ENCODE results near the gene SPPL2B.
A peak's percentile ranks its signal among the peaks of the same experiment; 100 is the strongest.
"Not testable (repeated sequence)": the region's sequence is repeated elsewhere in the genome, so short reads cannot be mapped to it uniquely, and the experiment has no call there.

Gene SPPL2B, protein sequence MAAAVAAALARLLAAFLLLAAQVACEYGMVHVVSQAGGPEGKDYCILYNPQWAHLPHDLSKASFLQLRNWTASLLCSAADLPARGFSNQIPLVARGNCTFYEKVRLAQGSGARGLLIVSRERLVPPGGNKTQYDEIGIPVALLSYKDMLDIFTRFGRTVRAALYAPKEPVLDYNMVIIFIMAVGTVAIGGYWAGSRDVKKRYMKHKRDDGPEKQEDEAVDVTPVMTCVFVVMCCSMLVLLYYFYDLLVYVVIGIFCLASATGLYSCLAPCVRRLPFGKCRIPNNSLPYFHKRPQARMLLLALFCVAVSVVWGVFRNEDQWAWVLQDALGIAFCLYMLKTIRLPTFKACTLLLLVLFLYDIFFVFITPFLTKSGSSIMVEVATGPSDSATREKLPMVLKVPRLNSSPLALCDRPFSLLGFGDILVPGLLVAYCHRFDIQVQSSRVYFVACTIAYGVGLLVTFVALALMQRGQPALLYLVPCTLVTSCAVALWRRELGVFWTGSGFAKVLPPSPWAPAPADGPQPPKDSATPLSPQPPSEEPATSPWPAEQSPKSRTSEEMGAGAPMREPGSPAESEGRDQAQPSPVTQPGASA

DNA sequence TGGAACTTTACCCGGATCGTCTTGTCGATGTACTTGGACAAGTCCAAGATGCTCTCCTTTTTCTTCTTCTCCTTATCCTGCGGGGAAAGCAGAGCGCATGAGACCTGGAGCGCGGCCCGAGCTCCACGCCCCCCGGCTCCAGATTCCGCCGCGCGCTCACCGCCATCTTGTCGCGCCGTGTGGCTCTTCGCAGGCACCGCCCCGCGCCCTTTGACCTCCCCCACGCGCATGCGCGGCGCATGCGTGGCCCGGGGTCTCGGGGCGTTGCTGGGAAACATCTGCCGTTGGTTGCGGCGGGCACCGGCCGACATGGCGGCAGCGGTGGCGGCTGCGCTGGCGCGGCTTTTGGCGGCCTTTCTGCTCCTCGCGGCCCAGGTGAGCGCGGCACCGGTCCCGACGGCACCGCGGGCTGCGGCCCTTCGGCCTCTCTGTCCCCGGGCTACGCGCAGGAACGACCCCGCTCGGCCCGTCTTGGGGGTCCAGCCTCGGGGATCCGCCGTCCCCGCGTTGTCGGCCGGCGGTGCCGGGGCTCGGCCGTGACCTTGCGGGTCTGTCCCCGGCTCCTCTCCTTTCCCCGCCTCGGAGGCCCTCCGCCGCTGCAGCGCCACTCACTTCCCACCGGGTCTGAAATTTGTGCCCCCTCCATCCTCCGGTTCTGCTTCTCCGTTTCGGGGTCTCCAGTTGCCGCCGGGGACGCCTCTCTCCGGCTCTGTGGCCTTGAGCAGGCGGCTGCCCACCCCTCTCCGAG, at the start of gene SPPL2B, which contains the start of gene LSM7:
Gene SPPL2B, plus strand, starts transcription at position 284 of the 748 bp plus-strand sequence. Its CDS starts 26 bp downstream, at position 310.
Gene LSM7, minus strand, starts transcription at position 186 of the 748 bp plus-strand sequence. Its CDS starts 20 bp downstream, at position 166.
- ATAC-seq = peak; percentile 75 to 82

- ATAC-seq = no peak
These were observed 47.7 kb upstream of the SPPL2B start for GRCh38 chr19:2280633-2281264.

DNA sequence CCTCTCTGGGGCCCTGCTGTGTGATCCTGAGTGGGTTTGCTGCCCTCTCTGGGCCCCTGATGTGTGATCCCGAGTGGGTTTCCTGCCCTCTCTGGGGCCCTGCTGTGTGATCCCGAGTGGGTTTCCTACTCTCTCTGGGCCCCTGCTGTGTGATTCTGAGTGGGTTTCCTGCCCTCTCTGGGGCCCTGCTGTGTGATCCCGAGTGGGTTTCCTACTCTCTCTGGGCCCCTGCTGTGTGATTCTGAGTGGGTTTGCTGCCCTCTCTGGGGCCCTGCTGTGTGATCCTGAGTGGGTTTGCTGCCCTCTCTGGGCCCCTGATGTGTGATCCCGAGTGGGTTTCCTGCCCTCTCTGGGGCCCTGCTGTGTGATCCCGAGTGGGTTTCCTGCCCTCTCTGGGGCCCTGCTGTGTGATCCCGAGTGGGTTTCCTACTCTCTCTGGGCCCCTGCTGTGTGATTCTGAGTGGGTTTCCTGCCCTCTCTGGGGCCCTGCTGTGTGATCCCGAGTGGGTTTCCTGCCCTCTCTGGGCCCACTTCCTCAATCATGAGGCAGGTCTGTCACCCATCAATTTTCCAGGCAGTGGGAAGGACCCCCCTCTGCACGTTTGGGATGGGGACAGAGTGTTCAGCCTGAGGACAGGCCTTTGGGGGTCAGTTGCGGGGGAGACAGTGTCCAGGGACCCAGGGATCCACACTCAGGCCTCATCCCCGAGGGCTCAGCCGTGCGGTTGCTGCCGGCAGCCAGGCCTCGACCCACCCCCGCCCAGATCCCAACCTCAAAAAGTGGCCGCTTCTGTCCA, 47.0 kb upstream of the SPPL2B start:
- ATAC-seq = not testable (repeated sequence)

GRCh38 chr19:2282062-2282861, 46.2 kb upstream of the SPPL2B start, which contains the start of gene PEAK3:
Gene PEAK3 (minus strand): TSS chr19:2282175. CDS start chr19:2280931, 1,244 bp downstream.
- peak; percentile 14 to 46 for ATAC-seq

DNA sequence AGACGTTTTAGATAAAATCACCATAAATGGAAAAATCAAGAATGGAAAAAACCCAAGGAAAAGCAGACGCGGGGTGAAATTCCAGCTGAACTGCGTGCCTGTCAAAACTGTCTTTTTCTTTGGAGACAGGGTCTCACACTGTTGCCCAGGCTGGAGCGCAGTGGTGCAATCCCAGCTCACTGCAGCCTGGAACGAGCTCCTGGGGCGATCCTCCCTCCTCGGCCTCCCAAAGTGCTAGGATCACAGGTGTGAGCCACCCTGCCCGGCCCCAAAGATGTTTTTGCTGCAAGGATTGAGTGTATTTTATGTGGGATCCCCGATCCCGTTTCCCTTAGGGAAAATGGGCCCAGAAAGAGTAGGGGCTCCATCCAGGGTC, 45.6 kb upstream of the SPPL2B start:
- no peak for ATAC-seq

- no peak for ATAC-seq
These were observed 44.5 kb upstream of the SPPL2B start for GRCh38 chr19:2283835-2284507.

DNA sequence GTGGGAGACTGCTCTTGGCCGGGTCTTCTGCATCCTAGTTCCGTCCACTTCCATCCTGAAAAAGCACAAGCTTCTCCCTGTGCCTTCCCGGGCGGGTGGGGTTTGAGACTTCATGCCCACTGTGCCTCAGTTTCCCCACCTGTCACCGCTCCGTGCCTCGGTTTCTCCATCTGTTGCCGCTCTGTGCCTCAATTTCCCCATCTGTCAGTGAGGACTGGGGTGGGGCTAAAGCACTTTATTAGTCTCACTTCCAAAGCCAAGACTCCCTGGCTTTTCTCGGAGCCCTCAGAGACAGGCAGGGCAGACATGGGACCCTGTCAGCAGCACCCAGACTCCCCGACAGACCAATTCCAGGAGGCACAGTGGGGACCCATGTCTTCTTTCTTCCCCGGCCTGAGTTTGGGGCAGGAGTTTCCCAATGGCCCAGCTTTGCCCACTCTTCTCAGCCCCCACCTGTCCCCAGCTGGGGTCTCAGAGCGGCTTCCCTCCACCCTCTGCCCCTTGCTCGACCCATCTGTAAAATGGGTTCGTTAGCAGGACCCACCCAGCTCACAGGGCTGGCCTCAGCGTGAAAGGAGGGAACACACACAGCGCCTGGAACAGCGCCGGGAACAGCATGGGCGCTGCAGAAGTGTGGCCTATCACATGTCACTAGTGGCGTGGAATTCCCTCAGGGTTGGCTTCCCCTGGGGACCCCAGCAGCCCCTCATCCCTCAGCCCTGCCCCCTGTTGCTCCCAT, 41.9 kb upstream of the SPPL2B start:
- no peak for ATAC-seq

- no peak for ATAC-seq
These were observed 40.7 kb upstream of the SPPL2B start for GRCh38 chr19:2287585-2288337.

GRCh38 chr19:2288338-2288817, 40.1 kb upstream of the SPPL2B start:
- ATAC-seq = no peak

DNA sequence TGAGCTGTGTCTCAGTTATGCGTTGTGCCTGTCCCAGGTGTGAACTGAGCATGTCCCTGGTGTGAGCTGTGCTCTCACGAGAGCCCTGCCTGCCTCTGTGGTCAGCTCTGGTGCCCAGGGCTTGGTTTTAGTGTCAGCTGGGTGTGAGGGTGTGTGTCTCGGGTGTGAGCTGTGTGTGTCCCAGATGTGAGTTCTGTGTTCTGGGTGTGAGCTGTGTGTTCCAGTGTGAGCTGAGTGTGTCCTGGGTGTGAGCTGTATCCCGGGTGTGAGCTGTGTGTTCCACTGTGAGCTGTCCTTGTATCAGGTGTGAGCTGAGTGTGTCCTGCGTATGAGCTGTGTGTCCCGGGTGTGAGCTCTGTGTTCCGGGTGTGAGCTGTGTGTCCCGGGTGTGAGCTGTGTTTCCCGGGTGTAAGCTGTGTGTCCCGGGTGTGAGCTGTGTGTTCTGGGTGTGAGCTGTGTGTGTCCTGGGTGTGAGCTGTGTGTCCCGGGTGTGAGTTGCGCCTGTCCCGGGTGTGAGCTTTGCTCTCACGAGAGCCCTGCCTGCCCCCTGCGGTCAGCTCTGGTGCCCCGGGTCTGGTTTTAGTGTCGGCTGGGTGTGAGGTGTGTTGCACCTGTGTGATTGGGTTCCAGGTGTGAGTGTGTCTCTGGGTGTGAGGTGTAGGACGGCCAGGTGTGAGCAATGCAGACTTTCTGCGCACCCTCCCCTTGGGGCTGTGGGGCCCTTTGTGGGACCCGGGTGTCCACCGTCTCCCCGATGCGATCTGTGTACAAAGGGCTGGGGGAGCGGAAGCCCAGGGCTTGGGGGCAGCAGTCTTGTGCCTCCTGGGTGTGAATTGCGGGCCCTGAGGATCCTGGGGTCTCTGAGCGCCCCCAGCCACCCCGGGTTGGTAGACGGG, 39.4 kb upstream of the SPPL2B start:
- ATAC-seq = peak in 1 of 2 donors; percentile 2

- ATAC-seq = peak; percentile 54 to 71
These were observed 38.6 kb upstream of the SPPL2B start for GRCh38 chr19:2289714-2290435.

DNA sequence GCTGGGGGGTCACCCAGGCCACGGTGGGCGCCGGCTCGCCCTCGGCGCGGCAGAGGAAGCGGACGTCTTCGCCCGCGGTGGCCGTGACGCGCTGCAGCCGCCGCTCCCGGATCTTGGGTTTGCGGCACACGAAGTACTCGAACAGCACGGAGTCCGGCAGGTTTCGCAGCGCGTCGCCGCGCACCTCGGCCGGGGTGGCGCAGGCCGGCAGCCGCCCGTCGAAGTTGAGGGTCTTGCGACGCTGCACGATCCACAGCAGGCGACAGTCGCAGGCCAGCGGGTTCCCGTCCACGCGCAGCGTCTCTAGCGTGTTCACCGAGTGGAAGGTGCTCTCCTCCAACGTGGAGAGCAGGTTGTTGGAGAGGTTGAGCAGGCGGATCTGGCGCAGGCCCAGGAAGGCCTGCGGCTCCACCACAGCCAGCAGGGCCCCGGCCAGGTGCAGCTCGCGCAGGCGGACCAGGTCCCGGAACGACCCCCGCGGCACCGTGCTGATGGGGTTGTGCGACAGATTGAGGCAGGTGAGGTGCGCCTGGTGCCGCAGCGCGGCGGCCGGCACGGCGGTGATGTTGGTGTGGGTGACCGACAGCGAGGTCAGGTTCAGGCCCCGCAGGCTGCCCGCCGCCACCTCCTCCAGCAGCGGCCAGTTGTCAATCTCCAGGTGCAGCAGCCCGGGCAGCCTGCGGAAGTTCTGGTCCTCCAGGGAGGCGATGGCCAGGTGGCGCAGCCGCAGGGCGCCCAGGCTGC, 37.9 kb upstream of the SPPL2B start:
- ATAC-seq = peak; percentile 22 to 30

DNA sequence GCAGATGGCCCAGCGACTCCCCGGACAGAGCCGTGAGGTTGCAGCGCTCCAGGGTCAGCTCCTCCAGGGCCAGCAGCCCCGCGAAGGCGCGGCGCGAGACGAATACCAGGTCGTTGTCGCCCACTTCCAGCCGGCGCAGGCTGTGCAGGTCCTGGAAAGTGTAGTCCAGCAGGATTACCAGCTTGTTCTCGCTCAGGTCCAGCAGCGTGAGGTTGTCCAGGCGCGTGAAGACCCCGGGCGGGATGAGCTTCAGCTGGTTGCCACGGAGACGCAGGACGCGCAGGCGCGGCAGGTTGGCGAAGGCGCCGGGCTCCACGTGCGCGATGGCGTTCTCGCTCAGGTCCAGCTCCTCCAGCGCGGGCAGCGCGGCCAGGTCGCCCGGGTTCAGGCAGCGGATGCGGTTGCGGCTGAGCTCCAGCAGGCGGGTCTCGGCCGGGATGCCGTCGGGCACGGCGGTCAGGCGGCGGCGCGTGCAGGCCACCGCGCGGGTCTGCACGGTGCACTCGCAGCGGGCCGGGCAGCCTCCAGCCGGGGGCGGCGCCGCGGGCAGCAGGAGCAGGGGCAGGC, 37.2 kb upstream of the SPPL2B start:
- ATAC-seq = no peak

GRCh38 chr19:2294687-2295335, 33.7 kb upstream of the SPPL2B start:
- ATAC-seq = no peak

DNA sequence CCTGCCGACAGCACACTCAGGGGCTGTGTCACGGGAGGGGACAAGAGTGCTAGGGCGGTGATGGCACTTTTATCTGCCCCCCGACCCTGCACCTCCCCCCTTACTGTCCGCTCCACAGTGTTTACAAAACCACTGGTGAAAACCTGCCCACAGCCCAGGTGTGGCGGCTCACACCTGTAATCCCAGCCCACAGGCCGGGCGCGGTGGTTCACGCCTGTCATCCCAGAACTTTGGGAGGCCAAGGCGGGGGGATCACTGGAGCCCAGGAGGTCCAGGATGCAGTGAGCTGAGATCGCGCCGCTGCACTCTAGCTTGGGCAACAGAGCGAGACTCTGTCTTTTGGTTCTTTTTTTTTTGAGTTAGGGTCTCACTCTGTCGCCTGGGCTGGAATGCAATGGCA, 32.3 kb upstream of the SPPL2B start:
- no peak for ATAC-seq
